ENCODE results near the gene CARF. TPM values are rescaled to one million over a fixed set of nuclear protein-coding genes. Genes with fewer than 3 reads are reported as not detected.

Gene CARF
- total RNA-seq, 4 donors from 2014 or later: 14.4 to 32.6 (median 19.7) TPM

DNA sequence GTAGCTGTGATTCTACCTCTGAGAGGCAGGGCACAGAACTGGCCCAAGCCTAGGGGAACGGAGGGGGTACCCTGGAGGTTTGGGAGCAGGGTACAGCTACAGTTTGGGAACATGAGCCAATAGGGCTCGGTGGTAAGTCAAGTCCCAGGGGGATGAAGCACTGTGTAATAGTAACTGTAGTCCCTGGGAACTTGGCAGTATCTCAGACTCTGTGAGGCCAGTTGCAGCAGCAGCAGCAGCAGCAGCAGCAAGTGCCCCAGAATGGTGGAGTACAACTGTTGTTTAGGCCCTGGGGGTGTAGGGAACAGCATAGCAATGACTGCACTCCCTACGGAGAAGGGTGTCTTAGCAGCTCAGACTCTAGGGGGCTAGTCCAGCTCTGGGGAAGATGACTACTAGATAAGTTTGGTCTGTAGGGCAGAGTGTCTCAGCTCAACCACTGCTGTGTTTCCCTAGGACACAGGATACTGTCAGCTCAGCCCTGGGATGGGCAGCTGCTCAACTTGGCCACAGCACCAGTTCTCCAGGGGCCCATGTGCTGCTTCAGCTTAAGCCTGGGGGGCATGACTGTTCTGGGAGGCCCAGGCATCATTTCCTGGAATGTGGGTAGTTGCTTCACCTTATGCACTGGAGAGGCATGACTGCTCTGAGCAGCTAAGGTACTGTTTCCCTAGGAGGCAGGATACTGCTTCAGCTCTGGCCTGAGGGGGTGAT is 20.5 kb downstream of the CARF start:
- Histone ChIP-seq H3K36me3 (peaks cover 0 to 66% (median 0%) of the 10 kb centered on the region in 3 donors), H3K9me3 (no peaks in the 10 kb centered on the region), H3K4me1 (no peaks in the 10 kb centered on the region), H3K4me3 (no peak overlapping the region), H3K27me3 (no peaks in the 10 kb centered on the region), H3K27ac (no peak overlapping the region)
- TF ChIP-seq, protein P1, sequence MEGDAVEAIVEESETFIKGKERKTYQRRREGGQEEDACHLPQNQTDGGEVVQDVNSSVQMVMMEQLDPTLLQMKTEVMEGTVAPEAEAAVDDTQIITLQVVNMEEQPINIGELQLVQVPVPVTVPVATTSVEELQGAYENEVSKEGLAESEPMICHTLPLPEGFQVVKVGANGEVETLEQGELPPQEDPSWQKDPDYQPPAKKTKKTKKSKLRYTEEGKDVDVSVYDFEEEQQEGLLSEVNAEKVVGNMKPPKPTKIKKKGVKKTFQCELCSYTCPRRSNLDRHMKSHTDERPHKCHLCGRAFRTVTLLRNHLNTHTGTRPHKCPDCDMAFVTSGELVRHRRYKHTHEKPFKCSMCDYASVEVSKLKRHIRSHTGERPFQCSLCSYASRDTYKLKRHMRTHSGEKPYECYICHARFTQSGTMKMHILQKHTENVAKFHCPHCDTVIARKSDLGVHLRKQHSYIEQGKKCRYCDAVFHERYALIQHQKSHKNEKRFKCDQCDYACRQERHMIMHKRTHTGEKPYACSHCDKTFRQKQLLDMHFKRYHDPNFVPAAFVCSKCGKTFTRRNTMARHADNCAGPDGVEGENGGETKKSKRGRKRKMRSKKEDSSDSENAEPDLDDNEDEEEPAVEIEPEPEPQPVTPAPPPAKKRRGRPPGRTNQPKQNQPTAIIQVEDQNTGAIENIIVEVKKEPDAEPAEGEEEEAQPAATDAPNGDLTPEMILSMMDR (IDR thresholded peaks at IDR 0.05): no peak
- TF ChIP-seq EP300 (IDR thresholded peaks at IDR 0.05) (no peak), POLR2A (IDR thresholded peaks at IDR 0.05) (no peak)
- no peak for DNase-seq (ENCODE audit: low spot score in 2 of 2)
- 82 to 86% methylated on average over 3 of the region's 3 CpGs for WGBS, 2 donors

DNA sequence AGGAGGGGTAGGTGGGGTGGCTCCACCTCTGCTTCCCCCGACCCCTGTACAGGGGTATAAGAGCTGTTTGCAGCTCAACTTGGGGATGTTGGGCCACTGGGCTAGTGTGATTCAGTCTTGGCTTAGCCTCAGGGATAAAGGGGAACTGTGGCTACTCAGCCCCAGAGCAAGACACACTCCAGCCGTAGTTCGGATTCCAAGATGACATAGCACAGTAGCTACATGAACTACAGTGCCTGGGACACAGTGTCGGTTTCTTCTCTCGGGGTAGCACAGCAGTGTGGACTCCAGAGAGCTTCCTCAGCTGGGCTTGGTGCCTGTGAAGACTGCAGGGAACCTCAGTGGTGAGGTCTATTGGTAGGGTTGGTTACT is 21.1 kb downstream of the CARF start:
- Histone ChIP-seq H3K27ac (no peak overlapping the region), H3K4me3 (no peak overlapping the region), H3K27me3 (no peaks in the 10 kb centered on the region), H3K36me3 (peaks cover 0 to 66% (median 0%) of the 10 kb centered on the region in 3 donors), H3K9me3 (no peaks in the 10 kb centered on the region), H3K4me1 (no peaks in the 10 kb centered on the region)
- WGBS, 2 donors: 99 to 100% methylated on average over 3 to 4 of the region's 5 CpGs
- TF ChIP-seq POLR2A (IDR thresholded peaks at IDR 0.05) (no peak), EP300 (IDR thresholded peaks at IDR 0.05) (no peak)
- TF ChIP-seq, protein P1 (IDR thresholded peaks at IDR 0.05): no peak
- no peak for DNase-seq (ENCODE audit: low spot score in 2 of 2)

DNA sequence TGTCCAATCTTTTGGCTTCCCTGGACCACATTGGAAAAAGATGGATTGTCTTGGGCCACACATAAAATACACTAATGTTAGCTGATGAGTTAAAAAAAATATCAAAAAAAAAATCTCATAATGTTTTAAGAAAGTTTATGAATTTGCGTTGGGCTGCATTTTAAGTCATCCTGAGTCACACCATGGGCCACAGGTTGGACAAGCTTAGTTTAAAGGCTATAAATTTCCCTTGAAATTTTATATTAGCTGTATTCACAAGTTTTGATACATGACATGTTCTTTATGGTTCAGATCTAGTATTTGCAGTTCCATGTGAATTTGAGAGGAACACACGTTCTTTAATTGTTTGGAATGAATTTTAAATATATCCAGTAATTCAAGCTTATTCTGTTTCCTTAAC is 21.9 kb downstream of the CARF start:
- 86 to 93% methylated on average over 2 of the region's 2 CpGs for WGBS, 2 donors
- TF ChIP-seq, protein P1 (IDR thresholded peaks at IDR 0.05): no peak
- TF ChIP-seq POLR2A (IDR thresholded peaks at IDR 0.05): no peak
- TF ChIP-seq EP300 (IDR thresholded peaks at IDR 0.05): no peak

DNA sequence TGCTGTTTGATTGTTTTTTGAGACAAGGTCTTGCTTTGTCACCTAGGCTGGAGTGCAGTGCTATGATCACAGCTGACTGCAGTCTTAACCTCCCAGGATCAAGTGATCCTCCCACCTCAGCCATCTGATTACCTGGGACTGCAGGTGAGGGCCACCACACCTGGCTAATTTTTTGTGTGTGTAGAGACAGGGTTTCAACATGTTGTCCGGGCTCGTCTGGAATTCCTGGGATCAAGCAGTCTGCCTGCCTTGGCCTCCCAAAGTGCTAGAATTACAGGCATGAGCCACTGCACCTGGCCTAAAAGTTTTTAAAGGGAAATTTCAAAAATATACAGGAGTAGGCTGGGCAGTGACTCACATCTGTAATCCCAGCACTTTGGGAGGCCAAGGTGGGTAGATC is 22.4 kb downstream of the CARF start:
- Histone ChIP-seq H3K4me1 (no peaks in the 10 kb centered on the region), H3K27me3 (no peaks in the 10 kb centered on the region), H3K27ac (no peak overlapping the region), H3K9me3 (peaks cover 0 to 7% (median 0%) of the 10 kb centered on the region in 4 donors), H3K4me3 (no peak overlapping the region), H3K36me3 (peaks cover 0 to 67% (median 0%) of the 10 kb centered on the region in 3 donors)
- TF ChIP-seq, protein P1 (IDR thresholded peaks at IDR 0.05): no peak
- TF ChIP-seq EP300 (IDR thresholded peaks at IDR 0.05): no peak
- TF ChIP-seq POLR2A (IDR thresholded peaks at IDR 0.05): no peak
- 96 to 100% methylated on average over 2 of the region's 2 CpGs for WGBS, 2 donors
- no peak for DNase-seq (ENCODE audit: low spot score in 2 of 2)

More for the DNA sequence above, 21.9 kb downstream of the CARF start:
- Histone ChIP-seq H3K9me3 (peaks cover 0 to 4% (median 0%) of the 10 kb centered on the region in 4 donors), H3K27ac (no peak overlapping the region), H3K4me1 (no peaks in the 10 kb centered on the region), H3K27me3 (no peaks in the 10 kb centered on the region), H3K4me3 (no peak overlapping the region), H3K36me3 (peaks cover 0 to 66% (median 0%) of the 10 kb centered on the region in 3 donors)
- no peak for DNase-seq (ENCODE audit: low spot score in 2 of 2)

DNA sequence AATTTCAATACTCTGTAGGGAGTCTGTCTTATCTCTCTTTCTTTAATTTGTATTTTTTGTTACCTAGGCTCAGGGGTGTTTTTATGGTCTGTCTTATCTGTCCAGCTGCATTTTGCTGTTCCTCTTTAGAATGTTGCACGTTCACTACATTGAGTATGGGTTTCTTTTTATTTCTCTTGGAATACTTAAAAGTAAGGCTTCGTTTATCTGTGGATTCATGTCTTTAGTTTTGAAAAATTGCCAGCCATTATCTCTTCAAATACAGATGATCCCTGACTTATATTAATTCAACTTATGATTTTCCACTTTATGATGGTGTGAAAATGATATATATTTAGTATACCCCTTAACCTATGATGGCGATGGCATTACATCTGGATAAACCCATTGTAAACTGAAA is 26.9 kb downstream of the CARF start:
- TF ChIP-seq POLR2A (IDR thresholded peaks at IDR 0.05): no peak
- TF ChIP-seq EP300 (IDR thresholded peaks at IDR 0.05): no peak
- TF ChIP-seq, protein P1 (IDR thresholded peaks at IDR 0.05): no peak
- H3K4me1 ChIP-seq: no peaks in the 10 kb centered on the region
- H3K27me3 ChIP-seq: no peaks in the 10 kb centered on the region
- H3K27ac ChIP-seq: no peak overlapping the region
- peaks cover 0 to 7% (median 0%) of the 10 kb centered on the region in 4 donors for H3K9me3 ChIP-seq
- peaks cover 0 to 67% (median 2%) of the 10 kb centered on the region in 3 donors for H3K36me3 ChIP-seq
- WGBS, 2 donors: 95 to 97% methylated on average over 3 of the region's 3 CpGs
- DNase-seq (ENCODE audit: low spot score in 2 of 2): no peak
- no peak overlapping the region for H3K4me3 ChIP-seq
